Measurements from ENCODE around the gene NRXN2.

DNA sequence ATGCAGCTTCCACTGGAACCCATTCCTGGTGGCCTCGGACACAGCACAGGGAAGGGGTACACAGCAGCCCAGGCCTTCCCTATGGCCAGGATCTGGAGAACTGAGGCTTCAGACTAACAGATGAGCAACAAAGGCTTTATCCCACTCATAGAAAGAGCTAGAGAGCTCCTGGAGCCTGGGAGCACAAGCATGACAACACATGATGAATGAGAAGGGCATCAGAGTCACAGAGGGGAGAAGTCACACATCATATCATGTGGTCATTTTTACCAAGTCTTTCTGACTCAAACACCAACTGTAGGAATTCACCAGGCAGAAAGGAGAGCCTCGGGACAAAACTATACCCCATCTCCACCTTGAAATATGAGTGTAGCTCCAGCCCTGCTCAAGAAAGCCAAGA, 43.2 kb downstream of the NRXN2 start:
- TF ChIP-seq, protein P1, sequence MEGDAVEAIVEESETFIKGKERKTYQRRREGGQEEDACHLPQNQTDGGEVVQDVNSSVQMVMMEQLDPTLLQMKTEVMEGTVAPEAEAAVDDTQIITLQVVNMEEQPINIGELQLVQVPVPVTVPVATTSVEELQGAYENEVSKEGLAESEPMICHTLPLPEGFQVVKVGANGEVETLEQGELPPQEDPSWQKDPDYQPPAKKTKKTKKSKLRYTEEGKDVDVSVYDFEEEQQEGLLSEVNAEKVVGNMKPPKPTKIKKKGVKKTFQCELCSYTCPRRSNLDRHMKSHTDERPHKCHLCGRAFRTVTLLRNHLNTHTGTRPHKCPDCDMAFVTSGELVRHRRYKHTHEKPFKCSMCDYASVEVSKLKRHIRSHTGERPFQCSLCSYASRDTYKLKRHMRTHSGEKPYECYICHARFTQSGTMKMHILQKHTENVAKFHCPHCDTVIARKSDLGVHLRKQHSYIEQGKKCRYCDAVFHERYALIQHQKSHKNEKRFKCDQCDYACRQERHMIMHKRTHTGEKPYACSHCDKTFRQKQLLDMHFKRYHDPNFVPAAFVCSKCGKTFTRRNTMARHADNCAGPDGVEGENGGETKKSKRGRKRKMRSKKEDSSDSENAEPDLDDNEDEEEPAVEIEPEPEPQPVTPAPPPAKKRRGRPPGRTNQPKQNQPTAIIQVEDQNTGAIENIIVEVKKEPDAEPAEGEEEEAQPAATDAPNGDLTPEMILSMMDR (IDR thresholded peaks at IDR 0.05), result no peak
- TF ChIP-seq EZH2 (IDR thresholded peaks at IDR 0.05) (no peak), EZH2phosphoT487 (IDR thresholded peaks at IDR 0.05) (no peak)
